Measurements from ENCODE around the gene NUDT4. TPM values are rescaled to one million over a fixed set of nuclear protein-coding genes. Genes with fewer than 3 reads are reported as not detected.

NUDT4 gene
- total and polyA plus RNA-seq, 9 of the 15 experiments (the other 6 are each of a cell fraction or from before 2014, with no cell fraction given): 38.1 to 164 (median 99.2) TPM

DNA sequence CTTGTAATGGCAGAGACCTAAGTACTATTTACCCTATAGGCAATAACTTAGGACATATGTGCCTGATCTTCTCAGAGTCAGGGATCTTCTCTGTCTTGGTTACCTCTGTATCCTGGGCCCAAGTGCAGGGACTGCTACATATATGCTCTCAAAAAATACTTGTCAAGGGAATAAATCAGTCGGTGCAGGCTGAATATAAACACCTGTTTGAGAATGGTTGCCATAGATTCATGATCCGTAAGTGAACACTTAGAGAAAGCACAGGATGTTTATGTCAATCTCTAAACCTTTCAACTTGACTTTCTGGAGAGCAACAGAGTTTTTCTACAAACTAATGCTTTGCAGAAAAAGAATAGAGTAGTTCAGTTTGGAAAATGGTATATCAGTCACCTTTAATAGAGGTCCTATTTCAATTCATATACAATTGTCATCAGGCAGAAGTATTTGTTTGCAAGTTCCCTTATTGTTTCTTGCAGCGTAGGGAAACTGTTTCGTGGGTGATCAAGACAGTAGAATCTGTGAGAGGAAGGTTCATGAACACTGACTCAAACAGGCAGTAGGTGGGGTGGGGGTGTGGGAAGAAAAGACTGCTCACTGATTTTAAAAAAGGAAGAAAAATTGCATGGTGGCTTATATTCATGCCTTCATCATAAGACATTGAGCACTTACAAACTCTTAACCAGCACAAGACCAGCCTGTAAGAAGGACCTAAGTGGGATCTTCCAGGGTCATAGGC lies 70.0 kb downstream of the NUDT4 start (continued):
- TF ChIP-seq, protein P1, sequence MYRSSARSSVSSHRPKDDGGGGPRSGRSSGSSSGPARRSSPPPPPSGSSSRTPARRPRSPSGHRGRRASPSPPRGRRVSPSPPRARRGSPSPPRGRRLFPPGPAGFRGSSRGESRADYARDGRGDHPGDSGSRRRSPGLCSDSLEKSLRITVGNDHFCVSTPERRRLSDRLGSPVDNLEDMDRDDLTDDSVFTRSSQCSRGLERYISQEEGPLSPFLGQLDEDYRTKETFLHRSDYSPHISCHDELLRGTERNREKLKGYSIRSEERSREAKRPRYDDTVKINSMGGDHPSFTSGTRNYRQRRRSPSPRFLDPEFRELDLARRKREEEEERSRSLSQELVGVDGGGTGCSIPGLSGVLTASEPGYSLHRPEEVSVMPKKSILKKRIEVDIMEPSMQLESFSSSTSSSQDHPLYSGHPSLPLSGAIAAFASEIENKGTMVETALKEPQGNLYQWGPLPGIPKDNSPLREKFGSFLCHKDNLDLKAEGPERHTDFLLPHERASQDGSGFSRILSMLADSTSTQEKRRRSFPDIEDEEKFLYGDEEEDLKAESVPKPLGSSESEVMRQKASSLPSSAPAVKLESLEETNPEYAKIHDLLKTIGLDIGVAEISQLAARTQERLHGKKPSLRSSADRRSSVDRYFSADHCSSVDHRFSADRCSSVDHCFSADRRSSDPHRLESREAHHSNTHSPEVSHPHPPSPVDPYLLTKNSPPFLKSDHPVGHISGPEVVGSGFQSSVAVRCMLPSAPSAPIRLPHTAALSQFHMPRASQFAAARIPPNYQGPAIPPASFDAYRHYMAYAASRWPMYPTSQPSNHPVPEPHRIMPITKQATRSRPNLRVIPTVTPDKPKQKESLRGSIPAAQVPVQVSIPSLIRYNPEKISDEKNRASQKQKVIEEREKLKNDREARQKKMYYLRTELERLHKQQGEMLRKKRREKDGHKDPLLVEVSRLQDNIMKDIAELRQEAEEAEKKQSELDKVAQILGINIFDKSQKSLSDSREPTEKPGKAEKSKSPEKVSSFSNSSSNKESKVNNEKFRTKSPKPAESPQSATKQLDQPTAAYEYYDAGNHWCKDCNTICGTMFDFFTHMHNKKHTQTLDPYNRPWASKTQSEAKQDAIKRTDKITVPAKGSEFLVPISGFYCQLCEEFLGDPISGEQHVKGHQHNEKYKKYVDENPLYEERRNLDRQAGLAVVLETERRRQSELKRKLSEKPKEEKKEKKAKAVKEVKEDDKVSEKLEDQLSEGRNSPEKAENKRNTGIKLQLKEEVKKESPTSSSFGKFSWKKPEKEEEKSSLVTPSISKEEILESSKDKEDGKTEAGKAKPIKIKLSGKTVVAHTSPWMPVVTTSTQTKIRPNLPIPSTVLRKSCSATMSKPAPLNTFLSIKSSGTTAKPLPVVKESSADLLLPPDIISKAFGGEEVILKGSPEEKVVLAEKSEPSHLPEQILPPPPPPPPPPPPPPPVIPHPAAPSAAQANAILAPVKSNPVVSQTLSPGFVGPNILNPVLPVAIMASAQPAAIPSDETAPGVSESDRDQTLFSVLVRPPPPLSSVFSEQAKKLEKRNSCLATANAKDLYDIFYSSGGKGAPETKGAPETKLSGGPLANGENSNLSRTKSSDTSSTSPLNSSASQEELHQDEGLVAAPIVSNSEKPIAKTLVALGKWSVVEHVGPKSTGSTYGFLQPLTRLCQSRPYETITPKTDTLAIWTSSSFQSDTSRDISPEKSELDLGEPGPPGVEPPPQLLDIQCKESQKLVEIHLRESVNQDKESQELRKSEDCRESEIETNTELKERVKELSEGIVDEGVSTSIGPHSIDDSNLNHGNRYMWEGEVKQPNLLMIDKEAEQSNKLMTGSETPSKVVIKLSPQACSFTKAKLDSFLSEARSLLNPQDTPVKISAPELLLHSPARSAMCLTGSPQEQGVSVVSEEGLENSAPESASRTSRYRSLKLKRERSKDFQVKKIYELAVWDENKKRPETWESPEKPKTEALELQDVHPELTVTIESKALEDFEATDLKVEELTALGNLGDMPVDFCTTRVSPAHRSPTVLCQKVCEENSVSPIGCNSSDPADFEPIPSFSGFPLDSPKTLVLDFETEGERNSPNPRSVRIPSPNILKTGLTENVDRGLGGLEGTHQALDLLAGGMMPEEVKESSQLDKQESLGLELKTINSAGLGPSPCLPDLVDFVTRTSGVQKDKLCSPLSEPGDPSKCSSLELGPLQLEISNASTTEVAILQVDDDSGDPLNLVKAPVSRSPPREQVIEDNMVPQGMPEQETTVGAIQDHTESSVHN (IDR thresholded peaks at IDR 0.05; ENCODE audit: borderline replicate concordance in 1 of 2, low read depth in 1 of 2): no peak
- TF ChIP-seq CBX2 (IDR thresholded peaks at IDR 0.05; ENCODE audit: insufficient read depth, low read length, poor library complexity, severe bottlenecking) (no peak), IFI16 (CRISPR knock-in tag; IDR thresholded peaks at IDR 0.05) (no peak), COPS2 (conservative IDR thresholded peaks at IDR 0.05) (no peak), PHB (CRISPR knock-in tag; IDR thresholded peaks at IDR 0.05) (no peak), MEF2D (tag; conservative IDR thresholded peaks at IDR 0.05; ENCODE audit: low read depth) (no peak), KLF13 (tag; IDR thresholded peaks at IDR 0.05; ENCODE audit: borderline replicate concordance, low read depth) (no peak), FOXP1 (CRISPR knock-in tag; IDR thresholded peaks at IDR 0.05) (no peak)
- TF ChIP-seq, protein P2, sequence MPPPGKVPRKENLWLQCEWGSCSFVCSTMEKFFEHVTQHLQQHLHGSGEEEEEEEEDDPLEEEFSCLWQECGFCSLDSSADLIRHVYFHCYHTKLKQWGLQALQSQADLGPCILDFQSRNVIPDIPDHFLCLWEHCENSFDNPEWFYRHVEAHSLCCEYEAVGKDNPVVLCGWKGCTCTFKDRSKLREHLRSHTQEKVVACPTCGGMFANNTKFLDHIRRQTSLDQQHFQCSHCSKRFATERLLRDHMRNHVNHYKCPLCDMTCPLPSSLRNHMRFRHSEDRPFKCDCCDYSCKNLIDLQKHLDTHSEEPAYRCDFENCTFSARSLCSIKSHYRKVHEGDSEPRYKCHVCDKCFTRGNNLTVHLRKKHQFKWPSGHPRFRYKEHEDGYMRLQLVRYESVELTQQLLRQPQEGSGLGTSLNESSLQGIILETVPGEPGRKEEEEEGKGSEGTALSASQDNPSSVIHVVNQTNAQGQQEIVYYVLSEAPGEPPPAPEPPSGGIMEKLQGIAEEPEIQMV (tag; conservative IDR thresholded peaks at IDR 0.05; ENCODE audit: low read depth): no peak
